GM19395 (cell line): Measurements from ENCODE around the gene GPC5.

Source experiments
- ATAC-seq: cut with Tn5 transposase; IDR thresholded peaks from one replicate; pipeline ENCODE4 v1.9.1; 2021; ENCODE audit warnings: mild to moderate bottlenecking, moderate library complexity; ENCODE audit not compliant: unreplicated experiment

The GPC5 gene

DNA sequence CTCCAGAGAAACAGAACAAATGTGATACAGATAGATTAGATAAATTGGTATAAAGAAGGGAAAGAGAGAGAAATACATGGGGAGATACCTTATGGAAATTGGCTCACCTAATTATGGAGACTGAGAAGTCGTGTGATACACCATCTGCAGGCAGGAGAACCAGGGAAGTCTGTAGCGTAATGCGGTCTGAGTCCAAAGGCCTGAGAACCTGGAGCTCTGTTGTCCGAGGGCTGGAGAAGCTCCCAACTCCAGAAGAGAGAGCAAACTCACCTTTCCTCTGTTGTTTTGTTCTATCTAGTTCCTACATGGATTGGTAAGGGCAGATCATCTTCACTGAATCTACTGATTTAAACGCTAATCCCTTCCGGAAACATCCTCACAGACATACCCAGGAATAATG, 1179.9 kb downstream of the GPC5 start:
- no peak for ATAC-seq

DNA sequence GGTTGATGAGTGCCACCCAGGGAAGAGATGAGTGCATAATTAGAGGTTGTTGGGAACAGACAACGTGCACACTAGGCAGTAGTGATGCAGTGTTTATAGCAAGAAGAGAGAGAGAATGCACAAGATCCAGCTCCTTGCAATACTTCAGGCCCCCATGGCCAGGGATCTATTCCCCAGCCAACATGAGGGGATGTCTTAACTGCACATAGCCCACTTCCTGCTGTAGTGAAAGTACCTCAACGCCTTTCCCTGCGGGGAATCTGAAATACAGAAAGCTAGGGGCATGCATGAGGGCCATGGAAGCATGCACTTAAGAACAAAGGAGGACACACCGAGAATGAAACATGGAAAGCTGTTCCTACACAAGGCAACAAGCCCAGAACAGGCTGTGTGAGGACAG, 1191.5 kb downstream of the GPC5 start:
- ATAC-seq = no peak

DNA sequence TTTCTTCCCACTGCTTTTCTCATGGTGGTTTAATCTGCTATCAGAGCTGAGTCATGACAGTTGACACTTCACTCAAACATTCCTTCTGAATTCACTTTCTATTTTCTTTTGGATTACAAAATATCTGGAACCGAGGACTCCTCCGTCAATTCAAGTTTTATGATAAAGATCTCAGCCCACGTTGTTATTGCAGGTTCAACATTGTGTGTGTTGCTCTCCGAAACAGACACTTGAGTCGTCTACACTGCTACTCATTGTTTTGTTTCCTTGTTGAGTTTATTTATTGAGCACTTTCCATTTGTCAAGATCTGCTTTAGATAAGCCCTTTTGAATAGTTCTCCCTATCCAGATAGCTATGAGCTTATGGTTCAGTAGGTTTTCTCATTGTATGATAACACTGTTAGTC, 1192.1 kb downstream of the GPC5 start:
- ATAC-seq = no peak

DNA sequence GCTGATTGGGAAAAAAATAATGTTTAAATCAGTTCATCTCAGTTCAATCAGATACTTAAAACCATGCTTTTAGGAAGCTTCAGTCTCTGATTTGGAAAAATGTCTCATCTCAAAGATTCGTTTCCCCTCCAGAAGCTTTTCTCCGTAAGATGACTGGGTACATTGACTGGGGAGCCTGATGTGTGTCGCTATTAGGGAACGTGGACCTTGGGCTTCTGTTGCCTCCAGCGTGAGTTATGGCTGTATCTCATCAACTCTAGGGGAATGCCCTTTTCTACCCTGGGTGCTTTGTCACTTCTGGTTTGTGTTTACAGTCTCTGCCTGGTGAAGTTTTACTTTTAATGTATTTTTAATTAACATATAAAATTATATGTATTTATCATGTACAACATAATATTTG, 1192.7 kb downstream of the GPC5 start:
- no peak for ATAC-seq

DNA sequence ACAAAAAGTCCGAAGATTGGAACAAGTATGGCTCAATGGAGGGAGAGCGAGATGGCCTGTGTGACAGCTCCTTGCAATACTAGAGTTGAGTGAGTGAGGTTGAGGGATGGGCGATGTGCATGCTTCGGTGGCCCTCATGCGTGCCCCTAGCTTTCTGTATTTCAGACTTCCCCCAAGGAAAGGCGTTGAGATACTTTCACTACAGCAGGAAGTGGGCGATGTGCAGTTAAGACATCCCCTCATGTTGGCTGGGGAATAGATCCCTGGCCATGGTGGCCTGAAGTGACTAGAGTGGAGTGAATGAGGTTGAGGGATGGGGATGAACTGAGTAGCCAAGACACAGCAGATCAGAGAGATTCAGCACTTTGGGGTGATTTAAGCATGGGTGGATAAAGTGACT, 1194.3 kb downstream of the GPC5 start:
- ATAC-seq = no peak

DNA sequence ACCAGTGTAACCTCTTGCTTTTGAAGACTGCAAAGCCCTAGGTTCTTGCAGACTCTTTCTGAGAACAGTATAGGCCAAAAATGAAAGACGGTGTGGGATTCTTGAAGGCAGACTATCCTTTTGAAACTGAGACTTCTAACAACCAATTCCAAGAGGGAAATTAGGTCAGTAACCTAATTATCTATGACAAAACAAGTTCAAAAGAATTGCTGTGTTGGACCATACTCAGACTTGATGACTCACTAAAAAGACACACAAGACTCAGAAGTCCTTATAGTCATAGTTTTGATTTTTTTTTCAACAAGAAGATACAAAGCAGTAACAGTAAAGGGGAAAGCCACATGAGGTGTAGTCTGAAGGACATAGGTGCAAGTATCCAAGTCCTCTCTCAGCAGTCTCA, 1204.1 kb downstream of the GPC5 start:
- ATAC-seq = no peak

DNA sequence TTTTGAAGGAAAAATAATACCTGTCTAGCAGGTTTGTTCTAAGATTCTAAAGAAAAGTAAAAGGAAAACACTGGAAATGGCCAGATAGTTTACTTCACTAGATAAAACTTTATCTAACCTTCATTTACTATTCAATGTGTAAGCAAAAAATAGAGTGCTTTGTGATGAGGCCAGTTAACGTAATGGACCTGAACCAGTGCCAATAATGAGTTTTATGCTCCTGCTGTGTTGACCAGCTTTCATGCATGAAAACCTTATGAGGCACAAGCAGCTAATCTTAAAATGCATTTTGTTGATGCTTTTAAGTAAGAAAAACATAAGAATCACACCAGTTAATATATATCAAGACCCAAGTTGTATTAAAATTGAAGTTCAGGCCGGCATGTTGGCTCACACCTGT, 1211.0 kb downstream of the GPC5 start:
- no peak for ATAC-seq

DNA sequence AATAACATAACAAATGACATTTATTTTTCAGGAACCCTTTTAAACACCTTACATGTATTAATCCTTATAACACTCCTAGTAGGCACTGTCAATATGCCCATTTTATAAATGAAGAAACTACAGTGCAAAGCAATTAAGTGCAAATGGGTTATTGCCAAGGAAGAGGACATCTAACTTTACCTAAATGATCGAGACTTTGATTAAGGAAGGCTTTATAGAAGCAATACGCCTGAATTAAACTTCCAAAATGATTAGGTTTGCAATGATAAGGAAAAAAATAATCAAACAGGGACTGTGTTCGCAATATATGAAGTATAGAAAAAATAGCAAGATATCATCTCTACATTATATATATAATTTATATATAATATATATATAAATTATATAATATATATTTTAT, 1214.5 kb downstream of the GPC5 start:
- no peak for ATAC-seq

DNA sequence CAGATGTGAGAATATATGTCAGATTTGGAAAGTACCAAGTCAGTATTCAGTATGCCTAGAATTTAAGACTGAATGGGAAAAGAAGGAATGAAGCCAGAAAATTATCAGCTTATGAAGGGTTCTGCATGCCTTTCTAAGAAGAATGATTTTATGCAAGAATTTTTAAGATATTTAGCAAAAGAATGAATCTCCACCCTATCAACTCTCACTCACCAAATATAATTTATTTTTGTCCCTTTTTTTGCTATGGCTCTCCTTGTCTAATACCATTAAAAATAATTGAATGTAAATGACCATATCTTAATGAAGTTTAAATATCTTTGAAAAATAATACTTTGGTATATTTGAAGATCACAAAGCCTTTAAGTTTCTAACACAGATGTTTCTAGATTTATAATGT, 1215.5 kb downstream of the GPC5 start:
- no peak for ATAC-seq

DNA sequence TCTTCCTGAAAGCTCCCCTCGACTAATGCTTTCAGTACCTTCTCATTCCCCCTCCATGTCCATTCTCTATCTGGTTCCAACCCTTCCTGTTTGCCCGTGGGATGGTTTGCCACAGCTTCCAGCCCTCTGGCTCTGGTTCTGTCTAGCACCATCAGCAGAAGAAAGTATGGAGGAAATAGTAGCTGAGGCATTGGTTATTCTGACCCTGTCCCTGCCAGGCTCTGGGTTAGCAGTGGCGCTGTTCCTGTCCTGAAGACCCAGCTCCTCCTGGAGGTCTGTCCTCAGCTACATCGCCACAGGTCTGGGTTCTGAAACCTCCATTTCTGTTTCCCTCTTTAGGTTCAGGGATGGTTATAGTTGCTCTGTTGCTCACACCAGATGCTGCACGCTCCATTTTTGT, 1223.6 kb downstream of the GPC5 start:
- no peak for ATAC-seq

DNA sequence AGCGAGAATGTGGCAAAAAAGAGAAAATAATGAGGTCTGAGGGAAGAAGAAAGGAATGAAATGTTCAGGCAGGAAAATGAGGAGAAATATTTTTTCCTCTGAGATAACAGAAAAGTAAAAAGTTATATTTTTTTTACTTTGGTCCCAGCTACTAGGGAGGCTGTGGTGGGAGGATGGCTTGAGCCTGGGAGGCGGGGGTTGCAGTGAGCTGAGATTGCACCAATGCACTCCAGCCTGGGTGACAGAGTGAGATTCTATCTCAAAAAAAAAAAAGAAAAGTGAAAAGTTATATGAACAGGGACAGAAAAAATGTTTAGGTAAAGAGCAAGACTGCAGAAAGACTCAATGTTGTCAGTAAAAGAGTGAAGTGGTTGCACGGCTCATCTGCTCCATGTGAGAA, 1224.5 kb downstream of the GPC5 start:
- ATAC-seq = no peak

DNA sequence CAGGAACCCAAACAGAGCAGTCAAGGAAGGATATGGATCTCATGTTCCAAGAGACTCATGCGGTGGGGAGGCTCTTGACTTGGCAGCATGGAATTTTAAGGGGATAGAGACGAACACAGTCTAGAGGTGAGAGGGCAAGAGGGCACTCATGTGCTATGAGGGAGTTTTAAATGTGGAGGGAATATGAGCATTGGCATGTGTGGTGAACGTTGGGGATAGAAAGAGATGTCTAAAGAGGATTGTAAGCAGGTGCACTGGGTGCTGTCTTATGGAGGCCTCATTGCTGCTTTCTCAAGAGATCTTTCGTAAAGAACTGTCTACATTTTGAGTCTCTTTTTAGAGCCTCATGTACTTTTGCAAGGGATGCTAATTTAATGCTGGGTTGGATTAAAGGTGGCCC, 1227.9 kb downstream of the GPC5 start:
- no peak for ATAC-seq

DNA sequence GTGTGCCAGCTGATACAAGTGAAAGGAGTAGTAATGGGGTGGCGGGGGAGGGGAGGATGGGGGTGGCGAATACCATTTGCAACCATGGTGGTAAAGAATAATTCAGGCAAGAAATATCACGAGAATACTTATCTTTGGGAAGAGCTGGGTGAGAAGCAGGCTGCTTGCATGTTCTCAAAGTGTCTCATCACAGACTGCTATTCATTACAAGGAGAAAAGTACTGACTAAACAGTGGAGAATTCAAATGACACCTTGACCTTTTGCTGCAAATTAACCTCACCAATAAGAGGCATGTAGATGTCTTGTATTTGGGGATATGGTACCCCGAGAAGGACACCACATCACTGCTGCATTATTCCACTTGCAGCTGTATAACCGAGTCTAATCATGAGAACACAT, 1242.5 kb downstream of the GPC5 start:
- ATAC-seq = no peak

DNA sequence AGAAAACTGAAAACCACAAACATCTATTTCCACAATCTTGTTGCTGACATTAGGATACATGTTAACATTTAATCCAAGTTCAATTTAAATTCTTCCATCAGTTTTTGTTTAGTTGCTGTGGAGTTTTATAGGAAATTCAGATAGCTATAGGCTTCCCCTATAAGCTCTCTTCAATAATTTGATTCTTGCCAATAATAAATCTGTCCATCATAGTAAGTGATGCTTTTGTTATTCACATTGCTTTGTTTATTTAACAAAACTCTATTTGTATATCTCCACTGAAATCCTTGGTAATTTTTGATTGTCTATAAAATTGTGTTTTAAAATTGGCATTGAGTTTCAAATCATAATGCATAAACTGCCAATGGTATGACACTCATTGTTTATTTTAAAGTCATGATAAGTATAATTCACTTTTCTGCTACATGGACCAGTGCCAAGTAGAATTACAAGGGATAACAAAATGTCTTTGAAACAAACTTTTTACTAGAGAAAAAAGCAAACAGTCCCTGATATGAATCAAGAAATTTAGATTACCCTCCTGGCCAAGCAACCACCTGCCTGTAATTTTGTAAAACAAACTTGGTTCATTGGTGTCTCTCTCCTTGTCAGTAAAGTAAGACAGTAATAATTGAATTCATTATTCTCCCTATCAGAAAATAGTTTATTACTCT, 1250.9 kb downstream of the GPC5 start:
- no peak for ATAC-seq

DNA sequence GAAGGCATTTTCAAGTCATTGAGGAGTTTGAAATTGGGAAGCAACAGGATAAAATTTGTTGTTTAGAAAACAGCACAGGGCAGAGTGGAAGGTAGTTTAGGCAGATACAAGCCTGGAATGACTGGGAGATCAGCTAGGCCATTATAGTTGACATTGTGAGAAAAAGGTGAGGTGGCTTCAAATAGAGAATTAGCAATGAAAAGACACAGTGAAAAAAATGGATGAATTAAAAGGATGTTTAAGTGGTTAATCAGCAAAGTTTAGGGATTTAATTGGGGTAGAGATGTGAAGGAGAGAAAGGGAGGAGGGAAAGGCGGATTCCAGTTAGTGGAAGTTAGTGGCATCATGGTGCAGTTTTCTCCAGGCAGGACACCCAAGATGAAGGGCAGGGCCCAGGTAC, 1257.7 kb downstream of the GPC5 start:
- ATAC-seq = no peak

DNA sequence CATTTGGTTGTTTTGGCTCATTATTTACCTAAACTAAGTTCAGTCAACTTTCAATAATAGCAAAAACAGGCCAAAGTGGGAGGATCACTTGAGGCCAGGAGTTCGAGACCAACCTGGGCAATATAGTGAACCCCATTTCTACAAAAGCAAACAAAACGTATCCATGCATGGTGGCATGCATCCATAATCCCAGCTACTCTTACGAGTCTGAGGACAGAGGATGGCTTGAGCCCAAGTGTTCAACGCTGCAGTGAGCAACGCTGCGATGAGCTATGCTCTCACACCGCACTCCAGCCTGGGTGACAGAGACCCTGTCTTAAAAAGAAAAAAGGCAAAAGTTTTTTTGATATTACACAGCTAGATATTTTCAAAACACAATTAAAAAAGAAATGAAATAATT, 1258.2 kb downstream of the GPC5 start:
- no peak for ATAC-seq

DNA sequence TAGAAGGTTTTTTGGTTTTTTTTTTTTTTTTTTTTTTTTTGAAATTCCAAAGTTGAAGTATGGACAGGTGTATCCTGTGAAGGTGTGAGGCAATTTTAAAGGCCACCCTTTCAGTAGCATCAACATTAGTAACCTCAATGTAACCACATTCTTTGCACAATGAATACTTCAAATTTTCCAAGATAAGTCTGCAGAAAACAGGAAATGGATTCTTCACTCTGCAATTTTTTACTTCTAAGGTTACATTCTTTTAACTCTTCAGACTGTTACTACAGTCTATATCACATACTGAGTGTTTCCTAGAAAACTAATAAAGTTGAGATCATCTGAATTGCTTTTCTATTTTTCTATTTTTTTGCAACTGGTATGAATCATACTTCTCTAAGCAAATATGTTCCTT, 1259.1 kb downstream of the GPC5 start:
- ATAC-seq = no peak

DNA sequence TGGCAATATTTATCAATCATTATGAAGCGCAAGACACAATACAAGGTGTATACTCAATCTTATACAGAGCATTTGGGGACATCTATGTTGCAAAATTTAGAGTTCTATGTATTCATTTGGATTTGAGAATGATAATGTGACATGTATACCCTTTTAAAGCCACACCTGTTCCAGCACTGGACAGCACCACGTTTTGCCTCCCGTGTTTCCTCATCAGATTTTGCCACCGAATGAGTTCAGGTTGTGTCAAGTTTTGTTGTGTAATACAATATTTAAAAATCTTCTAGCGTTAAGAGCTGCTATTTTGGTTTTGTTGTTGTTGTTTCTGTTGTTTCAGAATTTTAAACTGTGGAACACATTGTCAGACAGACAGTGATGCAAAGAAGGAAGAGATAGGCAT, 1259.9 kb downstream of the GPC5 start:
- no peak for ATAC-seq

DNA sequence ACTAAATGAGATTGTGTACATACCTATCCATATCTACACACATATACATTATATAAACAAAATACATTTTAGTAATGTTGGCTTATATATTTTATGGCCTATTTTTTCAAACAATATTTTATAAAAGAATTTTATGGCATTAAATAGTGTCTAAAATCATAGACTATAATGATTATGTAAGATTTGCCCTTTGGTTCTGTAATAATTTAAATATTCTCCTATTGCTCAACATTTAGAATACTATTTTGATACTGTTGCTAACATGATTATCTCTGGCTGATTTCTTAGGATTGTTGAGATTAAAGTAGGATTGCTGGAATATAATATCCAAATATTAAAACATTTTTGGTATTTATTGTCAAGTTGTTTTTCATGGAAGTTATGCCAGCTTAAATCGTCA, 1263.0 kb downstream of the GPC5 start:
- ATAC-seq = no peak

DNA sequence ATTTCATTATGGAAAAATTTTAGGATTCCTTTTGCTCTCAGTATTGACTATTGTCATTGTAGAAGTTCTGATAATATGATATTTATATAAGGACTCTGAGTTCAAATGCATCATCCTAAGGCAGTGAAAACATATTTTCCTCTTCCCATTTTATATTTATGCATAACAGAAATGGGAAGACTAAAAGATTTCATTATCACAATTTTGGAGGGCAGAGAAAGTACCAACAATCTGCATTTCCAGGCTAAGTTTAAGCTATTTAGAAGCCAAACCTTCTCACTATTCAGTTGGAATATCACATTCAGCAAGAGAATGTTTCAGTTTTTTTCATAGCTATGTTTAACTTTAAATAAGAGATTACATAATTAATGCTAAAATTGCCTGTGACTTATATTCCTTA, 1269.7 kb downstream of the GPC5 start:
- no peak for ATAC-seq

DNA sequence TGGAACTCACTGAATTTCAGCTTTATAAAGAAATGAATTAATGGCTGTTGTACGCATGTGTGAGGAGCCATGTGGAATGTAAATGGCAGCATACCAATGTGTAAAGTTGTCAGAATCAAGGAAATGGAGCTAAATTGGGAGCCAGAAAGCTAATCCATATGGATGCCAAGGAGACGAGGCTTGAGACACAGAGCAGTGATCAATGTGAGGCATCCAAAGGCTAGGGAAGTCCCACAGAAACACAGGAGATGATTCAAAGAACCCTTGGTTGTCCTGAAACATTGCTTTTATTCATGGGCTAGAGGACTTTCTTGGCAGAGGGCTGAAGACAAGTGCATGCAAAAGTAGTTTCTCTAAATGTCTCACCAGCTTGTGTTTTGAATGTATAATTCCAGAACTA, 1271.7 kb downstream of the GPC5 start:
- ATAC-seq = no peak

DNA sequence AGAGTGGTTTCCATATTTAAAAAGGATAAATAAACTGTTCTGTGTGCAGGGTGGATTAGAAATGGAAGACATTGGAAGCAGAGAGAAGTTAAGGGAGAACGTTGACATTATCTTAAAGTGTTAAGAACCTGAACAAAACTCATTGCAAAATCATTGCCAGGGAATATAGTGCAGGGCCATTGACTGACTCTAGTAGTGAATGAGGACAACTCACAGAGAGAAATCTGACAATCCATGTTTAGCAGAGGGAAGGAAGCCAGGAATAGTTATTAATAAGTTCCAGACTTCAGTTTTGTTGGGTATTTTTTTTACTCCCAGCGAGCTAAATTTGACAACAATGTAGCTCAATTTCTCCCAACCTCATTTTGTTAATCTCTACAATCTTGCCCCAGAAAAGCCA, 1273.4 kb downstream of the GPC5 start:
- ATAC-seq = no peak

DNA sequence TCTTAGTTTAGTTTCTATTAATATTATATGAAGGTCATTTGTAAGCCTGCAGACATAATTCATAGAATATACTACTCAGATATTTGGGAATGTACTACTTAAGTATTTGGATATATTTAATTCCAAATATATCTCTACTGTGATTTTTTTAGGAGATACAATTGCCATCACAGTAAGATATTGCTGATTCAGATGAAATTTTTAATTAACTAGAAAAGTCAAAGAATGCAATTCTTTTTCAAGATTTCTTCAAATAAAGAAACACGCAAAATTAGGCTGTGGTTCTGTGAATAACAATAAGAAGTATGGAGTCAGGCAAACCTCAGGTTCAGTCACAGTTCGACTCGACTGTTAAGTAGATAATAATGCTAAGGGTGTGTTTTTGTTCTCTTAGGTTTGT, 1277.8 kb downstream of the GPC5 start:
- ATAC-seq = no peak

DNA sequence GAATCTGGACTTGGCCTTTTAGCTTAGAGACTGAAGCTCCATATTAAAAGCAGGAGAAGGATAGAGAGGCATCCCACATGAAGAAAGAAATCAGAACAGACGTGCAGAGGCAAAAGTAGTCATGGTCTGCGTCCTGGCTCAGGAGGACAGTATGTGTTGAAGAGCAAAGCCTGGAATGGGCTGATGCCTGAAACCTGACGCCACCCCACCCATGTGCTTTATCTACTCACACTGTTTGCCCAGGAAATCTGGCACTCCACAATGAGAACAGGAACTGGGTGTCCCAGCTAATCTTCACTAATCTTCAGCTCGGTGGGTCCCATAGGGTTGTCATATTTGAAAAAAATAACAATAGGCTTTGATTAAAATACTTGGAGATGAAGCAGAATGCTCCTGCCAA, 1279.2 kb downstream of the GPC5 start:
- ATAC-seq = no peak
